HEK293T (cell line): ENCODE data around the gene CFAP58.
A peak's percentile ranks its signal among the peaks of the same experiment; 100 is the strongest.

Experiments used
- CTCF ChIA-PET: fragments of 350-600 bp; formaldehyde crosslinking; extraction: SDS; loops from one replicate; lab custom pipeline; 2021; ENCODE audit warnings: antibody characterized with exemption, inconsistent platforms; lab: Yijun Ruan, JAX
- POLR2A ChIA-PET: fragments of 350-600 bp; formaldehyde crosslinking; extraction: SDS; loops from one replicate; lab custom pipeline; 2020; ENCODE audit warnings: antibody characterized with exemption, inconsistent platforms; lab: Yijun Ruan, JAX
- DNase-seq: peaks from one replicate; pipeline ENCODE4 v3.0.0; 2012; ENCODE audit warnings: mixed read lengths; ENCODE audit errors: extremely low spot score
- ARNT ChIP-seq: fragments of 450-650 bp; IDR thresholded peaks from 2 replicates; pipeline ENCODE4 v1.6.1; 2017; ENCODE audit warnings: mild to moderate bottlenecking
- BHLHE40 ChIP-seq: fragments of 450-650 bp; IDR thresholded peaks from 2 replicates; pipeline ENCODE4 v1.6.1; 2016; ENCODE audit warnings: mild to moderate bottlenecking, moderate library complexity, borderline replicate concordance
- CTBP1 ChIP-seq: fragments of 450-650 bp; IDR thresholded peaks from 2 replicates; pipeline ENCODE4 v1.6.1; 2016; ENCODE audit warnings: borderline replicate concordance
- ELF4 ChIP-seq: fragments of 450-650 bp; IDR thresholded peaks from 2 replicates; pipeline ENCODE4 v1.6.1; 2017; ENCODE audit warnings: antibody characterized with exemption
- FOXA1 ChIP-seq: fragments of 450-650 bp; IDR thresholded peaks from 2 replicates; pipeline ENCODE4 v1.6.1; 2016; ENCODE audit warnings: mild to moderate bottlenecking
- FOXK2 ChIP-seq: fragments of 450-650 bp; IDR thresholded peaks from 2 replicates; pipeline ENCODE4 v1.6.1; 2016; ENCODE audit warnings: mild to moderate bottlenecking
- FOXM1 ChIP-seq: fragments of 450-650 bp; IDR thresholded peaks from 2 replicates; pipeline ENCODE4 v1.6.1; 2017; ENCODE audit warnings: mild to moderate bottlenecking, borderline replicate concordance
- HDGF ChIP-seq: fragments of 450-650 bp; IDR thresholded peaks from 2 replicates; pipeline ENCODE4 v1.6.1; 2017; ENCODE audit warnings: antibody characterized with exemption, borderline replicate concordance
- L3MBTL2 ChIP-seq: fragments of 450-650 bp; conservative IDR thresholded peaks from 2 replicates; pipeline ENCODE4 v1.6.1; 2016; ENCODE audit warnings: mild to moderate bottlenecking
- LEF1 ChIP-seq: fragments of 450-650 bp; IDR thresholded peaks from 2 replicates; pipeline ENCODE4 v1.6.1; 2017; ENCODE audit warnings: mild to moderate bottlenecking, borderline replicate concordance
- NFRKB ChIP-seq: fragments of 450-650 bp; IDR thresholded peaks from 2 replicates; pipeline ENCODE4 v1.6.1; 2016; ENCODE audit warnings: mild to moderate bottlenecking, moderate library complexity
- SP1 ChIP-seq: fragments of 450-650 bp; IDR thresholded peaks from 2 replicates; pipeline ENCODE4 v1.6.1; 2017
- SUZ12 ChIP-seq: fragments of 450-650 bp; IDR thresholded peaks from 2 replicates; pipeline ENCODE4 v1.6.1; 2016; ENCODE audit warnings: mild to moderate bottlenecking
- TARDBP ChIP-seq: fragments of 450-650 bp; IDR thresholded peaks from 2 replicates; pipeline ENCODE4 v1.6.1; 2016
- ZNF384 ChIP-seq: fragments of 450-650 bp; IDR thresholded peaks from 2 replicates; pipeline ENCODE4 v1.6.1; 2016
- TF ChIP-seq, protein P1 (sequence below): fragments of 450-650 bp; IDR thresholded peaks from 2 replicates; pipeline ENCODE4 v1.6.1; 2016

Gene CFAP58

GRCh38 chr10:104333032-104333727 is 20.5 kb upstream of the CFAP58 start:
- POLR2A ChIA-PET: no interaction called here
- CTCF ChIA-PET: no interaction called here

DNA sequence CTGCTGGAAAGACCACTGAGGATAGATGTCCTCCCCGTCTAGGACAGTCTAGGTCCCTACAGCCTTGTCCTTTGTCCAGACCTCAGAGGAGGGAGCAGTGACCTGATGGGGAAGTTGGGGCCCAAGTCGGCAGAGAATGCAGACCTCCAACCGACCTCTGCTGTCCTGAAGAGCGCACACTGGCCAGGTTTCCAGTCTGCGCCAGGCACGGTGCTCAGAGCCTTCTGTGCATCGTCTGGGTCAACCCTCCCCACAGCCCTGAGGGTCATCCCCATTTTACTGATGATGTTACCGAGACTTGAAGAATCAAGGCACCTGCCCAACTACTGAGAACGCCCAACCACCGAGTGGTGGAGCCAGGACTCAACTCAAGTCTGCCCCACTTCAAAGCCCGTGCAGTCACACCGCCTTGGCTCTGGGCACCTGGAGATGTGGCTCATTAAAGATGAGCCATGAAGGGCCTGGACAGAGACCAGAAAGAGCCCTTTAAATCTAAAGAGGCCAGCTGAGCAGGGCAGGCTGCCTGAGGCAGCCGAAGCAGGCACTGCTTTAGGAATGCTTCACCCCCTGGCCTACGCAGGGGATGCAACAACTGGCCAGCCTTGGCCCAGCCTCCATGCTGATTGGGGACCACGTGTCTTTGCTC is 19.8 kb upstream of the CFAP58 start:
- no peak for TF ChIP-seq FOXM1
- TF ChIP-seq FOXA1: no peak
- TF ChIP-seq LEF1: no peak
- TF ChIP-seq HDGF: no peak
- no peak for TF ChIP-seq ELF4
- no peak for TF ChIP-seq TARDBP
- no peak for TF ChIP-seq L3MBTL2
- TF ChIP-seq ARNT: no peak
- no peak for TF ChIP-seq CTBP1
- TF ChIP-seq FOXK2: no peak
- no peak for TF ChIP-seq SP1
- TF ChIP-seq, protein P1, sequence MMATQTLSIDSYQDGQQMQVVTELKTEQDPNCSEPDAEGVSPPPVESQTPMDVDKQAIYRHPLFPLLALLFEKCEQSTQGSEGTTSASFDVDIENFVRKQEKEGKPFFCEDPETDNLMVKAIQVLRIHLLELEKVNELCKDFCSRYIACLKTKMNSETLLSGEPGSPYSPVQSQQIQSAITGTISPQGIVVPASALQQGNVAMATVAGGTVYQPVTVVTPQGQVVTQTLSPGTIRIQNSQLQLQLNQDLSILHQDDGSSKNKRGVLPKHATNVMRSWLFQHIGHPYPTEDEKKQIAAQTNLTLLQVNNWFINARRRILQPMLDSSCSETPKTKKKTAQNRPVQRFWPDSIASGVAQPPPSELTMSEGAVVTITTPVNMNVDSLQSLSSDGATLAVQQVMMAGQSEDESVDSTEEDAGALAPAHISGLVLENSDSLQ: no peak
- TF ChIP-seq BHLHE40: no peak
- no peak for TF ChIP-seq SUZ12
- TF ChIP-seq ZNF384: no peak
- no peak for TF ChIP-seq NFRKB
- DNase-seq: no peak
- POLR2A ChIA-PET: no interaction called here
- CTCF ChIA-PET: no interaction called here

More at GRCh38 chr10:104333032-104333727, 20.5 kb upstream of the CFAP58 start:
- TF ChIP-seq SP1 (no peak), NFRKB (no peak), TARDBP (no peak), SUZ12 (no peak), CTBP1 (no peak), ZNF384 (no peak), L3MBTL2 (no peak), FOXK2 (no peak)
- no peak for DNase-seq

GRCh38 chr10:104334561-104334960 is 19.1 kb upstream of the CFAP58 start:
- ChIA-PET POLR2A (no interaction called here), CTCF (no interaction called here)
- no peak for TF ChIP-seq ARNT
- DNase-seq: no peak

- no peak for TF ChIP-seq FOXA1
- TF ChIP-seq, protein P1: no peak
- no peak for TF ChIP-seq SUZ12
- TF ChIP-seq FOXM1: no peak
- no peak for TF ChIP-seq HDGF
- ChIA-PET CTCF (no interaction called here), POLR2A (no interaction called here)
- no peak for DNase-seq
Measured at GRCh38 chr10:104334965-104335650, 18.5 kb upstream of the CFAP58 start.

GRCh38 chr10:104336821-104337467 is 16.7 kb upstream of the CFAP58 start:
- no peak for TF ChIP-seq FOXM1
- CTCF ChIA-PET: interaction anchor here (0.9 to 1.2 kb wide), 3 partner anchors 10 to 16 kb away, joined by 3 read pairs; partner anchors contain the start of gene CFAP58
- POLR2A ChIA-PET: interaction anchor here (1.1 kb wide), 1 partner anchor 63 kb away, joined by 4 read pairs; no protein-coding TSS in a partner anchor
- no peak for DNase-seq

- no peak for TF ChIP-seq CTBP1
- no peak for TF ChIP-seq ZNF384
- no peak for TF ChIP-seq BHLHE40
- no peak for TF ChIP-seq NFRKB
- TF ChIP-seq SP1: no peak
- TF ChIP-seq ELF4: no peak
- TF ChIP-seq LEF1: no peak
- no peak for TF ChIP-seq TARDBP
- TF ChIP-seq FOXM1: no peak
- no peak for TF ChIP-seq HDGF
- TF ChIP-seq ARNT: no peak
- no peak for TF ChIP-seq FOXK2
- ChIA-PET CTCF (interaction anchor here (0.9 to 1.5 kb wide), 5 partner anchors 10 to 63 kb away, joined by 3 to 5 read pairs (median 3); no protein-coding TSS in a partner anchor), POLR2A (interaction anchor here (0.7 to 1.7 kb wide), 6 partner anchors 8 to 64 kb away, joined by 3 to 4 read pairs (median 3); no protein-coding TSS in a partner anchor)
- peak; percentile 63 for DNase-seq
Measured at GRCh38 chr10:104337521-104337984, 16.1 kb upstream of the CFAP58 start.
